OCI-M2 (cell line): ENCODE measurements around the gene YLPM1.

Experiments used
- DNase-seq: peaks from one replicate; lab custom pipeline; 2025; ENCODE audit not compliant: unreplicated experiment; lab: John Stamatoyannopoulos, UW

YLPM1 gene

GRCh38 chr14:74792249-74793039 is 29.3 kb downstream of the YLPM1 start:
- DNase-seq: no peak

- no peak for DNase-seq
Observed at GRCh38 chr14:74793506-74794155, 30.5 kb downstream of the YLPM1 start.

GRCh38 chr14:74794947-74795346 is 31.8 kb downstream of the YLPM1 start:
- DNase-seq: no peak

- no peak for DNase-seq
Observed at GRCh38 chr14:74799765-74800164, 36.6 kb downstream of the YLPM1 start.

- DNase-seq: no peak
Observed at GRCh38 chr14:74800780-74801179, 37.7 kb downstream of the YLPM1 start.

GRCh38 chr14:74801396-74801795 is 38.3 kb downstream of the YLPM1 start:
- DNase-seq: no peak

DNA sequence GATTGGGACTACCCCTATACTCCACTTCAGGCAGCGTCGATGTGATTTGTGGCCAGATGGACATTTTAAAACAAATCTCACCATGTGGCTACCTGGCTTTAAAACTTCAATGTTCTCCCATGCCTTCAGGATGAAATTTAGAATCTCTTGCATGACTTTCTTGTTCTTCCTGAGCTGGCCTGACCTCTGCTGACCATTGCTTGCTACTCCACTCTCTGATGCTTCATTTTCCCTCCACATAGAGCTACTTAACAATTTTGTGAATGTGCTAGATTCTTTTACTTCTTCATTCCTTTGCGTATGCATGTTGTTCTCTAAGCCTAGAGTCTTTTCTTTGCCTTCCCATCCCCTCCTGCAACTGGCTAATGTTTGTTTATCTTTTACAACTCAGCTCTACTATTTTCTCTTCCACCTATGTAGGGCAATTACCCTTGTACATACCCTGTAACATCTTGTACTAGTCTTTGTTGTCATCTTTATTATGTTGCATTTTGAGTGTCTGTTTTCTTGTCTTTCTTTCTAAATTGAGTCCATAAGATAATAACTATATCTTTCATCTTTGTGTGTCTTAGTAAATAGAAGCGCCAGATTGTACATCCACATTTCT is 41.2 kb downstream of the YLPM1 start:
- DNase-seq: no peak

DNA sequence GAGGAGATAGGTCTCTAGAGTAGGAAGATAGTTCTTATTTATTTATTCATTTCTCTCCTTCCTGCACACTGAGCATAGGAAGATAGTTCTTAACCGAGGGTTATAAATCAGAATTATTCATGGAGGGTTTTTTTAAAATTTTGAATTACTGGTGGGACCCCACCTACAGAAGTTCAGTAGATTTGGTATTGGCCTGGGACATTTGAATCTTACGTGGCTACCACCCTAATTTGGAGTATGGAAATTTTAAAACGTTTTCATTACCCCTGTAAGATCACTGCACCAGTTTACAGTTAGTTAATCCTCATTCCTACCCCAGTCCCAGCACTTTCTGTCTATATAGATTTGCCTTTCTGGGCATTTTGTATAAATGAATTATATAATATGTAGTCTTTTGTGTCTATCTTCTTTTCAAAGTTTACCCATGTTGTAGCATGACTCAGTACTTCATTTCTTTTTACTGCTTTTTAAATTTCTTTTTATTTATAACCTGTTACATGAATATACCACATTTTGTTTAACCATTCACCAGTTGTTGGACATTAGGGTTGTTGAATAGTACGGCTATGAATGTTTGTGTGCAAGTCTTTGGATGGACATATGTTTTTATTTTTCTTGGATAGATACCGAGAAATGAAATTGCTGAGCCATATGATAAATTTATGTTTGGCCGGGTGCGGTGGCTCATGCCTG is 44.9 kb downstream of the YLPM1 start:
- no peak for DNase-seq

DNA sequence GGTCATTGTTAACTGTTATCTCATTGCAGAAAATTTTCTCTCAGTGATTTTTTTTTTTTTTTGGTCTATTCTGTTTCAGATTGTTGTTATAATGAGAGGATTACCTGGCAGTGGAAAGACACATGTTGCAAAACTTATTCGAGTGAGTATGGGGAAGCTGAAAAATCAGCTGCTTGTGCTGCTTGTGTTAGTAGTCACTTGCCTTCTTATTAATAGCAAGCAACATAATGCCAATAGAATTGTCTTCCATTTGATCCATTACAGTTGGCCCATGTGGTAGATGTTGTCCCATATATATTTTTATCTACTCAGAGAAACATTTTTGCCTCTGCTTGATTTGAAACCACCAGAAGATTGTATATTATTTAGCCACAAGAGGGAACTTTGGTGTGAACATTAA is 53.0 kb downstream of the YLPM1 start:
- DNase-seq: no peak

GRCh38 chr14:74820288-74820687 is 57.2 kb downstream of the YLPM1 start:
- DNase-seq: no peak

GRCh38 chr14:74821267-74821915 is 58.3 kb downstream of the YLPM1 start:
- DNase-seq: no peak

GRCh38 chr14:74824997-74825396 is 61.9 kb downstream of the YLPM1 start:
- DNase-seq: no peak

DNA sequence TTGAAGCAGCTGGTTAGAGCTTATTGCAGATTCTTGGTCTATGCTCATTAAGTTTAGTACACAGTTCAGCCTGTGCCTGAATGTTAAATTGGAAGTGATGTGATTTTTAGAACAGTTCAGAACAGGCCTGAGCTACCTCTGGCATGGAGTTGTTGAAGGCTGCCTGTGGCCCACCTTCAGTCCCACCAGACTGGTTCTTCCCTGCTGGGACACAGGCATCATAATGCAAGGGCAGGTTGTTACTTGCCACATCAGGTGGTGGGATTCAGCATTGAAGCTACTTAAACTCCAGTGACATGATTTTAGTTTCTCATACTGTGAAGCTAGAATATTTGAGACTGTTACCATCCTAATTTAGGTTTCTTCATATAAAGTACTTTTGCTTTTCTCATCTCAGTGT is 63.5 kb downstream of the YLPM1 start:
- no peak for DNase-seq

GRCh38 chr14:74829251-74829650 is 66.1 kb downstream of the YLPM1 start:
- DNase-seq: no peak

- DNase-seq: no peak
Observed at GRCh38 chr14:74832849-74833248, 69.7 kb downstream of the YLPM1 start.

- no peak for DNase-seq
Observed at GRCh38 chr14:74834692-74835392, 71.7 kb downstream of the YLPM1 start.

GRCh38 chr14:74835645-74836250 is 72.6 kb downstream of the YLPM1 start:
- no peak for DNase-seq

DNA sequence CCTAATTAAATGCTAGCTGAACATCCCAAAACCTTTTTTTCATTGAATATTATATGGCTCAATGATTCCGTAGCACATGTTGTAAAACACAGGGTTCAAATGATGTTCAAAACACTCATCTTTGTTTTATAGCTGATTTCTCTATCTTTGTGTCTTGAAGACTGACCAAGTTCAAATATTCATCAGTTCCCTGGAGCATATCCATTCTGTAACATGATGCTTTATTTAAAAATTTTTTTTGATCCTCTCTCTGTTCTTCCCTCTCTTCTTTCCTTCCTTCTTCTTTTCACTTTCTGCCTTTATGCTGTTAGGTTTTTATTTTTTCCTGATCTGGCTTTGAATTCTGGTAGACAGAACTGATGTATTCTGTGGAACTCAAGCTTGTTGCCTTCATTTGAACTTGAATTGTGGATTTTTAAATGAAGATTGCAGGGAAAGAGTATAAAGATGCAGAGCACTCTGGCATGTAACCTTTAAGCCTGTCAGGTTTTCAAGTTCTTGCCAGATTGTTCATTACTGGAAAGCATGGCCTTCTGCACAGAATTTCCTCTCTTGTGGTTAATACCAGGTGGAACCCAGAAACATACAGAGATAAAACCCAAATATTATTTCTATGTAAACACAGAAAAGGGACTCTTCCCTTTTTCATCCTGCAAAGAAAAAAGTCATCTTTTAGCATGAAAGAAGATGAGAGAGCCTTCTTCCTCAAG is 73.3 kb downstream of the YLPM1 start:
- DNase-seq: no peak

DNA sequence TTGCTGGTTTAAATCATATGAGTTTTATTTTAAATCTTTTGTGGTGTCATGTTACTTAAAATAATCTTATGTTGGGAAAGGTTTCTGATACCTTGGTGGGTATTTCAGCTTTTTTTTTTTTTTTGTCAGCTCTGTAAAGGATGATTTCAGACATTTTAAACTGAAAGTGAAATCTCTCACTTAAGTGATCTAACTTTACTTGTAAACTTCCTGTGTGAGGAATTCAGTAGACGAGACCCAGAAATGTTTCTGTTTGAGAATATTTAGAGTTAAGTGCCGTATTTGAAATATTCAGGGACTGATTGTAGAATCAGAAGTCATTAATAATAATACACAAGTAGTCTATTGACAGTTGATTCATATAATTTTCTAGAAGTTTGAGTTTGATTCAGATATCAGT is 75.0 kb downstream of the YLPM1 start:
- DNase-seq: no peak
